ENCODE data around the gene MYO3B. TPM values are rescaled to one million over a fixed set of nuclear protein-coding genes. Genes with fewer than 3 reads are reported as not detected.

Gene MYO3B
- total and polyA plus RNA-seq, 2 donors (not counting 1 experiment from before 2014, with no cell fraction given) = not detected

DNA sequence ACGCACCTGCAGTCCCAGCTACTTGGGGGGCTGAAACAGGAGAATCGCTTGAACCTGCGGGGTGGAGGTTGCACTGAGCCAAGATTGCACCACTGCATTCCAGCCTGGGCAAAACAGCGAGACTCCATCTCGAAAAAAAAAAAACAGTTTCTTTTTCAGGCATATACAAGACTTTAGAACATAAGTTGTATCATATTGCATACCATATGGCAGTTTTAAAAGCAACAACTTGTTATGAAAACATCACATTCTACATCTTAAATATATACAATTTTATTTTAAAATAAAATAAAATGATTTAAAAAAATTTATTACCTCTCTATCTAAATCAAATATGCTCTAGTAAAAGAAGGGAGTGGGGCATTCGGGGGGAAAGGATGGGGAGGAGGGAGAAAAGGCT lies 497.8 kb downstream of the MYO3B start:
- no peak overlapping the region for H3K27ac ChIP-seq (ENCODE audit: low read length in 2 of 2)

DNA sequence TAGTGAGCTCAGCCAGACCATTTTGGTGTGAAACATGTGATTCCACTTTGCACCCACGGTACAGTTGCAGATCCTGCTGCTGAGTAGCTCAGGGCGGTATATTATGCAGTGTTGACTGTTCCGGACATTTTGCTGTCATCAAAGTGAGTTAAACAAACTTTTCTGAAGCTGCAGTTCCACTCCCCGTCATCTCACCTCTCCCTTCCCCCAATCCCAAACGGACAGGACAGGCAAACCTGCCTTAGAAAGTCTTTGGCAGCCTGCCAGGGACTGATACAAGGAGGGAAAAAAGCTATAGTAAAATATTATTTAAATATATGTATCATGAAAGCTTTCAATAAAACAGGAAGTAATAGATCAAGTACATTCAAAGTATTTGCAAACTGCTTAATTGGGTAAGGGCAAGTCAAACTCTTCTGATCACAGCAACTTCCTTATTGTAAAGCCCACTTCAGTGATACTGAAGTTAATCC lies 501.7 kb downstream of the MYO3B start:
- 67% methylated on average over 3 of the region's 5 CpGs for WGBS (ENCODE audit: insufficient coverage)
- no peak overlapping the region for H3K27ac Mint-ChIP-seq
- no peaks in the 10 kb centered on the region for H3K27me3 ChIP-seq (replicated peaks in 1 of 4; ENCODE audit: control extremely low read depth in 1 of 4, control insufficient read depth in 3 of 4, insufficient read depth in 4 of 4, low read length in 3 of 4)
- no peaks in the 10 kb centered on the region for H3K9me3 Mint-ChIP-seq (ENCODE audit: insufficient read depth)
- H3K4me2 ChIP-seq (replicated peaks; ENCODE audit: low read depth, low read length, poor library complexity, severe bottlenecking) = no peak overlapping the region
- H3K4me3 ChIP-seq (ENCODE audit: control extremely low read depth in 1 of 5, extremely low read depth in 1 of 5, insufficient read depth in 1 of 5, low read depth in 2 of 5, low read length in 4 of 5) = no peak overlapping the region
- H3K27ac ChIP-seq (ENCODE audit: low read length in 2 of 2) = no peak overlapping the region
- TF ChIP-seq, protein P1, sequence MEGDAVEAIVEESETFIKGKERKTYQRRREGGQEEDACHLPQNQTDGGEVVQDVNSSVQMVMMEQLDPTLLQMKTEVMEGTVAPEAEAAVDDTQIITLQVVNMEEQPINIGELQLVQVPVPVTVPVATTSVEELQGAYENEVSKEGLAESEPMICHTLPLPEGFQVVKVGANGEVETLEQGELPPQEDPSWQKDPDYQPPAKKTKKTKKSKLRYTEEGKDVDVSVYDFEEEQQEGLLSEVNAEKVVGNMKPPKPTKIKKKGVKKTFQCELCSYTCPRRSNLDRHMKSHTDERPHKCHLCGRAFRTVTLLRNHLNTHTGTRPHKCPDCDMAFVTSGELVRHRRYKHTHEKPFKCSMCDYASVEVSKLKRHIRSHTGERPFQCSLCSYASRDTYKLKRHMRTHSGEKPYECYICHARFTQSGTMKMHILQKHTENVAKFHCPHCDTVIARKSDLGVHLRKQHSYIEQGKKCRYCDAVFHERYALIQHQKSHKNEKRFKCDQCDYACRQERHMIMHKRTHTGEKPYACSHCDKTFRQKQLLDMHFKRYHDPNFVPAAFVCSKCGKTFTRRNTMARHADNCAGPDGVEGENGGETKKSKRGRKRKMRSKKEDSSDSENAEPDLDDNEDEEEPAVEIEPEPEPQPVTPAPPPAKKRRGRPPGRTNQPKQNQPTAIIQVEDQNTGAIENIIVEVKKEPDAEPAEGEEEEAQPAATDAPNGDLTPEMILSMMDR (IDR thresholded peaks at IDR 0.05) = no peak
- no peak for TF ChIP-seq EZH2 (IDR thresholded peaks at IDR 0.05; ENCODE audit: borderline replicate concordance, insufficient read depth, low read depth, low read length, poor library complexity, severe bottlenecking)
- POLR2A ChIA-PET = no interaction called here
- H3K9me3 ChIP-seq (ENCODE audit: control extremely low read depth in 1 of 3, control insufficient read depth in 2 of 3, insufficient read depth in 1 of 3, low read length in 2 of 3) = no peaks in the 10 kb centered on the region
- no peaks in the 10 kb centered on the region for H3K4me1 Mint-ChIP-seq
- ATAC-seq (ENCODE audit: low read depth) (no peak), DNase-seq (no peak)
- CTCF ChIA-PET = no interaction called here
- no peak overlapping the region for H3K9ac ChIP-seq (ENCODE audit: low read length)
- H3K36me3 ChIP-seq (replicated peaks in 1 of 2; ENCODE audit: control extremely low read depth in 1 of 2, control insufficient read depth in 1 of 2, extremely low read depth in 1 of 2, insufficient read depth in 2 of 2, low read length in 1 of 2) = no peaks in the 10 kb centered on the region
- no peaks in the 10 kb centered on the region for H3K4me1 ChIP-seq (ENCODE audit: control insufficient read depth in 2 of 2, insufficient read depth in 2 of 2, low read length in 2 of 2)
- no peak overlapping the region for H3K4me3 Mint-ChIP-seq
- H3K79me2 ChIP-seq (ENCODE audit: control insufficient read depth, insufficient read depth, low read length) = no peaks in the 10 kb centered on the region
- peaks cover 17% of the 10 kb centered on the region for H3K27me3 Mint-ChIP-seq
- intact Hi-C loops (cut with micrococcal nuclease) = no loop called here
- no peaks in the 10 kb centered on the region for H4K20me1 ChIP-seq (ENCODE audit: control insufficient read depth, insufficient read depth, low read length, poor library complexity, severe bottlenecking)
- H2AFZ ChIP-seq (ENCODE audit: insufficient read depth, low read depth, low read length, poor library complexity, severe bottlenecking) = no peak overlapping the region

More for the DNA sequence above, 497.8 kb downstream of the MYO3B start:
- H3K4me2 ChIP-seq (replicated peaks; ENCODE audit: low read depth, low read length, poor library complexity, severe bottlenecking) = no peak overlapping the region
- no peak overlapping the region for H3K27ac Mint-ChIP-seq
- H3K4me3 Mint-ChIP-seq = no peak overlapping the region
- ATAC-seq (ENCODE audit: low read depth) (no peak), DNase-seq (no peak)
- H3K4me1 ChIP-seq (ENCODE audit: control insufficient read depth in 2 of 2, insufficient read depth in 2 of 2, low read length in 2 of 2) = no peaks in the 10 kb centered on the region
- no peaks in the 10 kb centered on the region for H3K79me2 ChIP-seq (ENCODE audit: control insufficient read depth, insufficient read depth, low read length)
- POLR2A ChIA-PET = no interaction called here
- no peaks in the 10 kb centered on the region for H3K9me3 ChIP-seq (ENCODE audit: control extremely low read depth in 1 of 3, control insufficient read depth in 2 of 3, insufficient read depth in 1 of 3, low read length in 2 of 3)
- 93% methylated on average over 3 of the region's 6 CpGs for WGBS (ENCODE audit: insufficient coverage)
- peaks cover 7% of the 10 kb centered on the region for H3K27me3 Mint-ChIP-seq
- no peaks in the 10 kb centered on the region for H3K27me3 ChIP-seq (replicated peaks in 1 of 4; ENCODE audit: control extremely low read depth in 1 of 4, control insufficient read depth in 3 of 4, insufficient read depth in 4 of 4, low read length in 3 of 4)
- H3K9me3 Mint-ChIP-seq (ENCODE audit: insufficient read depth) = no peaks in the 10 kb centered on the region
- TF ChIP-seq, protein P1 (IDR thresholded peaks at IDR 0.05) = no peak
- no peak for TF ChIP-seq EZH2 (IDR thresholded peaks at IDR 0.05; ENCODE audit: borderline replicate concordance, insufficient read depth, low read depth, low read length, poor library complexity, severe bottlenecking)
- no peak overlapping the region for H3K4me3 ChIP-seq (ENCODE audit: control extremely low read depth in 1 of 5, extremely low read depth in 1 of 5, insufficient read depth in 1 of 5, low read depth in 2 of 5, low read length in 4 of 5)
- H2AFZ ChIP-seq (ENCODE audit: insufficient read depth, low read depth, low read length, poor library complexity, severe bottlenecking) = no peak overlapping the region
- no peaks in the 10 kb centered on the region for H4K20me1 ChIP-seq (ENCODE audit: control insufficient read depth, insufficient read depth, low read length, poor library complexity, severe bottlenecking)
- H3K4me1 Mint-ChIP-seq = no peaks in the 10 kb centered on the region
- no peak overlapping the region for H3K9ac ChIP-seq (ENCODE audit: low read length)
- CTCF ChIA-PET = no interaction called here
- H3K36me3 ChIP-seq (replicated peaks in 1 of 2; ENCODE audit: control extremely low read depth in 1 of 2, control insufficient read depth in 1 of 2, extremely low read depth in 1 of 2, insufficient read depth in 2 of 2, low read length in 1 of 2) = no peaks in the 10 kb centered on the region
- intact Hi-C loops (cut with micrococcal nuclease) = no loop called here

Data from B cell (primary cell).